SK-N-SH (cell line): Measurements from ENCODE around the gene GALM. TPM values are rescaled to one million over a fixed set of nuclear protein-coding genes. Genes with fewer than 3 reads are reported as not detected.
A peak's percentile ranks its signal among the peaks of the same experiment; 100 is the strongest.

ENCODE experiments used
- CTCF ChIA-PET: fragments of 300-600, 350-600 bp; formaldehyde crosslinking; extraction: SDS; loops from one replicate; lab custom pipeline; 2021; lab: Yijun Ruan, JAX
- POLR2A ChIA-PET: fragments of 350-600 bp; sonication (Branson Sonifier 250); formaldehyde crosslinking; extraction: SDS; loops from one replicate; lab custom pipeline; 2020; ENCODE audit warnings: antibody characterized with exemption, inconsistent platforms; lab: Yijun Ruan, JAX
- DNase-seq: peaks from one replicate; pipeline ENCODE4 v3.0.0; 2012
- H2AFZ ChIP-seq: fragments of 200-600 bp; sonication (generic); 2 replicates; pipeline ENCODE4 v1.8.1; 2016; ENCODE audit warnings: antibody characterized with exemption, mild to moderate bottlenecking, low read depth
- H3F3A ChIP-seq: fragments of 200-600 bp; sonication (generic); replicated peaks from 2 replicates; pipeline ENCODE3; 2016; ENCODE audit warnings: antibody characterized with exemption, mild to moderate bottlenecking; ENCODE audit not compliant: insufficient read depth
- H3K27ac ChIP-seq, 2 experiments: fragments of 200-500 bp in 1 of 2; fragments of 200-600 bp in 1 of 2; sonication (Bioruptor generic) in 1 of 2; sonication (generic), shearing (Covaris generic) in 1 of 2; 2 replicates each; pipeline versions ENCODE4 v1.5.1 to v1.6.1; 2014 to 2016; ENCODE audit warnings: low read depth in 2 of 2, inconsistent platforms in 1 of 2, low read length in 1 of 2, mild to moderate bottlenecking in 1 of 2, mixed read lengths in 1 of 2
- H3K27me3 ChIP-seq: fragments of 200-600 bp; sonication (generic), shearing (Covaris generic); 2 replicates; pipeline ENCODE4 v1.6.1; 2016; ENCODE audit warnings: mixed run types; ENCODE audit not compliant: insufficient read depth
- H3K36me3 ChIP-seq, 2 experiments: fragments of 200-500 bp in 1 of 2; fragments of 200-600 bp in 1 of 2; sonication (Bioruptor generic) in 1 of 2; sonication (generic) in 1 of 2; replicated peaks in 1 of 2; 2 replicates each; pipeline versions ENCODE3 to v1.5.1; 2014 to 2016; ENCODE audit warnings: low read length in 1 of 2, mild to moderate bottlenecking in 1 of 2; ENCODE audit not compliant: insufficient read depth in 2 of 2, control insufficient read depth in 1 of 2
- H3K4me1 ChIP-seq, 2 experiments: fragments of 200-500 bp in 1 of 2; fragments of 200-600 bp in 1 of 2; sonication (Bioruptor generic) in 1 of 2; sonication (generic), shearing (Covaris generic) in 1 of 2; 2 replicates each; pipeline versions ENCODE4 v1.5.1 to v1.6.1; 2014 to 2016; ENCODE audit warnings: low read depth in 1 of 2, low read length in 1 of 2, mixed run types in 1 of 2; ENCODE audit not compliant: insufficient read depth in 2 of 2, control insufficient read depth in 1 of 2
- H3K4me2 ChIP-seq: fragments of 200-600 bp; sonication (generic), shearing (Covaris generic); 2 replicates; pipeline ENCODE4 v1.6.1; 2017; ENCODE audit warnings: mixed run types
- H3K4me3 ChIP-seq, 2 experiments: fragments of 200-500 bp in 1 of 2; fragments of 200-600 bp in 1 of 2; sonication (Bioruptor generic) in 1 of 2; sonication (generic), shearing (Covaris generic) in 1 of 2; 2 replicates each; pipeline versions ENCODE4 v1.5.1 to v1.8.1; 2014 to 2016; ENCODE audit warnings: low read depth in 2 of 2, inconsistent platforms in 1 of 2, low read length in 1 of 2, mild to moderate bottlenecking in 1 of 2, mixed read lengths in 1 of 2, moderate library complexity in 1 of 2
- H3K79me2 ChIP-seq: fragments of 200-600 bp; sonication (generic); 2 replicates; pipeline ENCODE4 v1.8.1; 2017; ENCODE audit warnings: mild to moderate bottlenecking; ENCODE audit not compliant: insufficient read depth
- H3K9ac ChIP-seq: fragments of 200-600 bp; sonication (generic); 2 replicates; pipeline ENCODE4 v1.6.1; 2017; ENCODE audit warnings: mixed run types
- H3K9me2 ChIP-seq: fragments of 200-600 bp; sonication (generic); 2 replicates; pipeline ENCODE4 v1.6.1; 2017; ENCODE audit warnings: mixed run types
- H3K9me3 ChIP-seq: fragments of 200-600 bp; sonication (generic); 2 replicates; pipeline ENCODE4 v1.6.1; 2017; ENCODE audit warnings: mixed run types, mild to moderate bottlenecking, moderate library complexity
- H4K20me1 ChIP-seq: fragments of 200-600 bp; sonication (generic); 2 replicates; pipeline ENCODE4 v1.6.1; 2017; ENCODE audit warnings: mild to moderate bottlenecking, mixed run types; ENCODE audit not compliant: insufficient read depth
- FOXJ3 ChIP-seq: sonication (generic); formaldehyde crosslinking; IDR thresholded peaks from 2 replicates; pipeline ENCODE4 v1.5.1; 2020; ENCODE audit warnings: mild to moderate bottlenecking, missing genetic modification reagents
- GATA2 ChIP-seq: sonication (generic); formaldehyde crosslinking; IDR thresholded peaks from 2 replicates; pipeline ENCODE4 v1.5.0; 2020; ENCODE audit warnings: mild to moderate bottlenecking, missing genetic modification reagents
- MEF2A ChIP-seq: IDR thresholded peaks from 2 replicates; pipeline ENCODE4 v1.4.0; 2012; ENCODE audit warnings: low read depth, borderline replicate concordance
- NFIC ChIP-seq: IDR thresholded peaks from 2 replicates; pipeline ENCODE4 v1.4.0; 2012; ENCODE audit warnings: borderline replicate concordance
- RXRA ChIP-seq: IDR thresholded peaks from 2 replicates; pipeline ENCODE4 v1.4.0; 2012; ENCODE audit warnings: low read depth, mild to moderate bottlenecking, borderline replicate concordance
- WGBS: methylation state at CpG from one replicate; pipeline ENCODE4 v1.1.6; 2017; ENCODE audit warnings: low lambda C conversion rate; 5-methylcytosine and 5-hydroxymethylcytosine counted together
- polyA plus RNA-seq, 3 experiments: library from polyadenylated mRNA; depleted of rRNA; stranded (reverse); fragments of >200 nt; gene quantifications; 2 replicates each; pipeline ENCODE4 v1.2.3, GENCODE V29; 2012
- TF ChIP-seq, protein P1 (sequence below): IDR thresholded peaks from 2 replicates; pipeline ENCODE4 v1.6.1; 2012; ENCODE audit warnings: mild to moderate bottlenecking, low read depth, low read length, moderate library complexity

GALM gene
- polyA plus RNA-seq, 1 of the 3 experiments (the other 2 are of a cell fraction), result 17.9 TPM

DNA sequence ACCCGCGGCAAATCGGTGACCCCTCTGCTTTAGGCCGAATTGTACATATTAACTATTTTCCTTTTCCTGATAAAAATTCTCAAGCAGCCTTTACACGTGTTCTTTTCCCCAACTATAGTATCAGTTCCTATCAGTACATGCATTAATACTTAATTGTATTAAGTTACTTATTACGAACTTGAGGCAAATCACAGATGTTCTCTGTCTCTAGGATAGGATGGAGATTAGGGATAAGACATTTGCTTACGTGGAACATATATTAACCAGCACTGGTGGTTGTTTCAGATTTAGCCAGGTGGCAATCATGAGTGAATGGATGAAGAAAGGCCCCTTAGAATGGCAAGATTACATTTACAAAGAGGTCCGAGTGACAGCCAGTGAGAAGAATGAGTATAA, 112.8 kb downstream of the GALM start:
- Histone ChIP-seq H3K27ac (peak overlapping the region; percentile 57 to 81), H4K20me1 (no peaks in the 10 kb centered on the region), H3K36me3 (peaks cover 8 to 9% of the 10 kb centered on the region in 2 experiments), H3K4me3 (peak overlapping the region; percentile 71 to 80), H2AFZ (peak overlapping the region; percentile 95), H3K27me3 (no peaks in the 10 kb centered on the region), H3K4me1 (peaks cover 3 to 7% of the 10 kb centered on the region in 2 experiments; a peak in 1 of 4 replicates)
- CTCF ChIA-PET, result interaction anchor here (0.8 kb wide), 1 partner anchor 38 kb away, joined by 4 read pairs; no protein-coding TSS in a partner anchor
- TF ChIP-seq GATA2 (0 out of 2 replicates have a peak, but pooled peaks have one; percentile 7), FOXJ3 (CRISPR knock-in tag) (no peak), RXRA (no peak)
- TF ChIP-seq, protein P1, sequence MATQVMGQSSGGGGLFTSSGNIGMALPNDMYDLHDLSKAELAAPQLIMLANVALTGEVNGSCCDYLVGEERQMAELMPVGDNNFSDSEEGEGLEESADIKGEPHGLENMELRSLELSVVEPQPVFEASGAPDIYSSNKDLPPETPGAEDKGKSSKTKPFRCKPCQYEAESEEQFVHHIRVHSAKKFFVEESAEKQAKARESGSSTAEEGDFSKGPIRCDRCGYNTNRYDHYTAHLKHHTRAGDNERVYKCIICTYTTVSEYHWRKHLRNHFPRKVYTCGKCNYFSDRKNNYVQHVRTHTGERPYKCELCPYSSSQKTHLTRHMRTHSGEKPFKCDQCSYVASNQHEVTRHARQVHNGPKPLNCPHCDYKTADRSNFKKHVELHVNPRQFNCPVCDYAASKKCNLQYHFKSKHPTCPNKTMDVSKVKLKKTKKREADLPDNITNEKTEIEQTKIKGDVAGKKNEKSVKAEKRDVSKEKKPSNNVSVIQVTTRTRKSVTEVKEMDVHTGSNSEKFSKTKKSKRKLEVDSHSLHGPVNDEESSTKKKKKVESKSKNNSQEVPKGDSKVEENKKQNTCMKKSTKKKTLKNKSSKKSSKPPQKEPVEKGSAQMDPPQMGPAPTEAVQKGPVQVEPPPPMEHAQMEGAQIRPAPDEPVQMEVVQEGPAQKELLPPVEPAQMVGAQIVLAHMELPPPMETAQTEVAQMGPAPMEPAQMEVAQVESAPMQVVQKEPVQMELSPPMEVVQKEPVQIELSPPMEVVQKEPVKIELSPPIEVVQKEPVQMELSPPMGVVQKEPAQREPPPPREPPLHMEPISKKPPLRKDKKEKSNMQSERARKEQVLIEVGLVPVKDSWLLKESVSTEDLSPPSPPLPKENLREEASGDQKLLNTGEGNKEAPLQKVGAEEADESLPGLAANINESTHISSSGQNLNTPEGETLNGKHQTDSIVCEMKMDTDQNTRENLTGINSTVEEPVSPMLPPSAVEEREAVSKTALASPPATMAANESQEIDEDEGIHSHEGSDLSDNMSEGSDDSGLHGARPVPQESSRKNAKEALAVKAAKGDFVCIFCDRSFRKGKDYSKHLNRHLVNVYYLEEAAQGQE, result no peak
- TF ChIP-seq, all 33 proteins: peak for 1
- Histone ChIP-seq H3K9ac (peak overlapping the region; percentile 83), H3F3A (peaks cover 8% of the 10 kb centered on the region), H3K4me2 (peak overlapping the region; percentile 88), H3K79me2 (peaks cover 13% of the 10 kb centered on the region; the same call in 1 of the 2 replicates), H3K9me2 (no peaks in the 10 kb centered on the region), H3K9me3 (no peaks in the 10 kb centered on the region)
- WGBS, result 4% methylated on average over 8 of the region's 8 CpGs
- POLR2A ChIA-PET, result interaction anchor here (3.1 kb wide), 1 partner anchor 28 kb away, joined by 30 read pairs; the partner anchor contains the start of gene SRSF7
- peak; percentile 61 for DNase-seq

DNA sequence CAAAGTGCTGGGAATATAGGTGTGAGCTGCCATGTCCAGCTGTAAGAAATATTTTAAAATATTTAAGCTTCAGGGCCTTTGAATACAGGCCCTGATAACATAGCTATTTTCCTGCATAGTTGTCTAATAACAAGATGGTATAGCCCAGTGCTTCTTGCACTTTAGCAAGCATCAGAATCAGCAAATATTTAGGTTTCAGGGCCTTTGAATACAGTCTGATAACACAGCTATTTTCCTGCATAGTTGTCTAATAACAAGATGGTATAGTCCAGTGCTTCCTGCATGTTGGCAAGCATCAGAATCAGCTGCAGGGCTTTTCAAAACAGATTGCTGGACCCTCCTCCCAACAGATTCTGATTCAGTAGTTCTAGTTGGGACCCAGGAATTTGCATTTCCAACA, 117.7 kb downstream of the GALM start:
- Histone ChIP-seq H3K9ac (no peak overlapping the region), H3K79me2 (peaks cover 8% of the 10 kb centered on the region; the same call in 1 of the 2 replicates), H3K4me3 (no peak overlapping the region), H3F3A (peaks cover 3% of the 10 kb centered on the region), H3K4me1 (peaks cover 3 to 7% of the 10 kb centered on the region in 2 experiments; a peak in 1 of 4 replicates), H3K9me2 (no peaks in the 10 kb centered on the region), H2AFZ (no peak overlapping the region), H4K20me1 (no peaks in the 10 kb centered on the region), H3K27ac (no peak overlapping the region), H3K27me3 (no peaks in the 10 kb centered on the region), H3K36me3 (peaks cover 8 to 9% of the 10 kb centered on the region in 2 experiments), H3K4me2 (no peak overlapping the region), H3K9me3 (no peaks in the 10 kb centered on the region)
- ChIA-PET POLR2A (interaction anchor here (0.8 kb wide), 1 partner anchor 33 kb away, joined by 4 read pairs; no protein-coding TSS in a partner anchor), CTCF (no interaction called here)
- TF ChIP-seq MEF2A (no peak), NFIC (no peak)
- DNase-seq, result no peak

Other genes starting within 250 kb of the GALM start
- gene HNRNPLL, start 63.2 kb upstream of the GALM start, polyA plus RNA-seq (2012; rRNA removed), result 24.4 and 29.8 TPM in 2 replicates
- 199 and 212 TPM in 2 replicates for gene SRSF7, start 85.2 kb downstream of the GALM start, polyA plus RNA-seq (2012; rRNA removed)
- gene GEMIN6, start 112.1 kb downstream of the GALM start, polyA plus RNA-seq (2012; rRNA removed), result 19.2 and 21.6 TPM in 2 replicates
- gene DHX57, start 209.8 kb downstream of the GALM start, polyA plus RNA-seq (2012; rRNA removed), result 12.3 and 13.8 TPM in 2 replicates
- 23.2 and 23.7 TPM in 2 replicates for gene MORN2, start 209.9 kb downstream of the GALM start, polyA plus RNA-seq (2012; rRNA removed)
- 0.08 and 0.25 TPM in 2 replicates for gene ARHGEF33, start 223.8 kb downstream of the GALM start, polyA plus RNA-seq (2012; rRNA removed)